ENCODE results near the gene USB1.

GRCh38 chr16:57993438-57993837 lies 7.8 kb upstream of the USB1 start:
- no peak for TF ChIP-seq CTCF (IDR thresholded peaks at IDR 0.05)
- TF ChIP-seq POLR2A (IDR thresholded peaks at IDR 0.05): no peak

Data from heart left ventricle (tissue), 13 donors.